Fibroblast of upper back skin (primary cell): Measurements from ENCODE around the gene CTCF.

Experiments used
- DNase-seq: peaks from one replicate; pipeline ENCODE4 v3.0.0-alpha.2; 2013

Gene CTCF

GRCh38 chr16:67534431-67534830, 27.9 kb upstream of the CTCF start:
- no peak for DNase-seq

DNA sequence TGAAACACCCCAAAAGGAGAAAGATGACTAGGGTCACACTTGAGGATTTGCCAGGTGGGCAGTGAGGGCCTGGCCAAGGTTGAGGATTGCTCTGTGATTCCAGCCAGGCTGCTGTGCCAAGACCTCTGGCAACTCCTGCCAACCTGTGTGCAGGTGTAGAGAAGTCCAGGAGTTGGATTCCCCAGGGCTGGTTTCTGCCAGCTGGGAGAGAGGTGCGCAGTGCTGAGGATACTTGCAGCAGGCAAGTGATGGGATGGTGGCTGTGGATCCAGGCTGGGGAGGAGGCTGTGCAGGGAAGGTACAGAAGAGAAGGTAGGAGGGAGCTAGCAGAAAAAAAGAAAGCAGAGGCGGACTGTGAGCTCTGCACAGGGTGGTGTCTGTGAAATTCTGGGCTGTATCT, 27.1 kb upstream of the CTCF start:
- no peak for DNase-seq

GRCh38 chr16:67537270-67537635, 25.1 kb upstream of the CTCF start:
- peak; percentile 40 for DNase-seq

GRCh38 chr16:67537636-67538591, 24.4 kb upstream of the CTCF start:
- no peak for DNase-seq

DNA sequence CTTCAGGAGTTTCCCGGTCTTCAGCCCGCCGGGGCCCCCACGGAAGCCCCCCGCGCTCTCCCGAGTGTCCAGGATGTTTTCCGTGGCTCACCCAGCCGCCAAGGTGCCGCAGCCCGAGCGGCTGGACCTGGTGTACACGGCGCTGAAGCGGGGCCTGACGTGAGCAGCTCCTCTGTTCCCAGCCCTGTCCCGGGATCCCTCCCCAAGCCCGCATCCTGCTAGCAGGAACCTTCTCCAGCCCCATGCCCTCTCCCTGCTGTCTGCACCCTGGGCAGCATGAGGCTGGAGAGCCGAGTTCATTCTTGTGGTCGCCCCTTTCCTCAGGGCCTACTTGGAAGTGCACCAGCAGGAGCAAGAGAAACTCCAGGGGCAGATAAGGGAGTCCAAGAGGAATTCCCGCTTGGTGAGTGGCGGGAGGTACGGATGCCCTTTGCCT, 23.6 kb upstream of the CTCF start:
- DNase-seq: peak; percentile 42

GRCh38 chr16:67539271-67539670, 23.1 kb upstream of the CTCF start:
- DNase-seq: no peak

- no peak for DNase-seq
These were observed 22.4 kb upstream of the CTCF start for GRCh38 chr16:67539691-67540635.

DNA sequence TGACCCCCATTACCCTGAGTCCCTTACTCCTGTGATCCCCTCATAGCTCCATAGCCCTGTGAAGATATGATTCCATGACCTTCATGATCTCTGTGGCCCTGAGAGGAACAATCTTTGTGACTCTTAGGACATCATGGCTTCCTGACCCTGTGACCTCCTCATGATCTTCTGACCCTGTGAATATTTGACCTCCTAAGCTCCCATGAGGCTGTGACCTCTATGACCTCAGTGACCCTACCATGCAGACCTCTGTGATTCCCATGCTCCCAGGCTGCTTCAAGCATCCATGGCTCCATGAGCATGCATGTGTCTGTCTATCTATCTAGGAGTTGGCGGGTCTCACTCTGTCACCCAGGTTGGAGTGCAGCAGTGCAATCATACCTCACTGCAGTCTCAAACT, 21.6 kb upstream of the CTCF start:
- no peak for DNase-seq

GRCh38 chr16:67541391-67542263, 20.7 kb upstream of the CTCF start:
- DNase-seq: no peak

GRCh38 chr16:67542464-67542863, 19.9 kb upstream of the CTCF start:
- peak; percentile 61 for DNase-seq

GRCh38 chr16:67543036-67543435, 19.3 kb upstream of the CTCF start:
- DNase-seq: no peak

GRCh38 chr16:67543582-67543981, 18.7 kb upstream of the CTCF start:
- no peak for DNase-seq

GRCh38 chr16:67544329-67544841, 17.9 kb upstream of the CTCF start:
- DNase-seq: no peak

- no peak for DNase-seq
These were observed 17.3 kb upstream of the CTCF start for GRCh38 chr16:67544844-67545664.

DNA sequence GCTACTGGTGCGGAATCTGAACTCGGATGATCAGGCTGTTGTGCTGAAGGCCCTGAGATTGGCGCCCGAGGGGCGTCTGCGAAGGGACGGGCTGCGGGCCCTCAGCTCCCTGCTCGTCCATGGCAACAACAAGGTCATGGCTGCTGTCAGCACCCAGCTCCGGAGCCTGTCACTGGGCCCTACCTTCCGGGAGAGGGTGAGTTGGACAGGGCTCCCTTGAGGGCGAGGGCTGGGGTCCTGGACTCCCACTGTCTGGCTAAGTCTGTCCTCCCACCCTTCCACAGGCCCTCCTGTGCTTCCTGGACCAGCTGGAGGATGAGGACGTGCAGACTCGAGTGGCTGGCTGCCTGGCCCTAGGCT, 16.7 kb upstream of the CTCF start:
- no peak for DNase-seq

GRCh38 chr16:67546091-67546501, 16.2 kb upstream of the CTCF start:
- DNase-seq: no peak

- DNase-seq: peak; percentile 55
These were observed 15.4 kb upstream of the CTCF start for GRCh38 chr16:67546761-67547422.

DNA sequence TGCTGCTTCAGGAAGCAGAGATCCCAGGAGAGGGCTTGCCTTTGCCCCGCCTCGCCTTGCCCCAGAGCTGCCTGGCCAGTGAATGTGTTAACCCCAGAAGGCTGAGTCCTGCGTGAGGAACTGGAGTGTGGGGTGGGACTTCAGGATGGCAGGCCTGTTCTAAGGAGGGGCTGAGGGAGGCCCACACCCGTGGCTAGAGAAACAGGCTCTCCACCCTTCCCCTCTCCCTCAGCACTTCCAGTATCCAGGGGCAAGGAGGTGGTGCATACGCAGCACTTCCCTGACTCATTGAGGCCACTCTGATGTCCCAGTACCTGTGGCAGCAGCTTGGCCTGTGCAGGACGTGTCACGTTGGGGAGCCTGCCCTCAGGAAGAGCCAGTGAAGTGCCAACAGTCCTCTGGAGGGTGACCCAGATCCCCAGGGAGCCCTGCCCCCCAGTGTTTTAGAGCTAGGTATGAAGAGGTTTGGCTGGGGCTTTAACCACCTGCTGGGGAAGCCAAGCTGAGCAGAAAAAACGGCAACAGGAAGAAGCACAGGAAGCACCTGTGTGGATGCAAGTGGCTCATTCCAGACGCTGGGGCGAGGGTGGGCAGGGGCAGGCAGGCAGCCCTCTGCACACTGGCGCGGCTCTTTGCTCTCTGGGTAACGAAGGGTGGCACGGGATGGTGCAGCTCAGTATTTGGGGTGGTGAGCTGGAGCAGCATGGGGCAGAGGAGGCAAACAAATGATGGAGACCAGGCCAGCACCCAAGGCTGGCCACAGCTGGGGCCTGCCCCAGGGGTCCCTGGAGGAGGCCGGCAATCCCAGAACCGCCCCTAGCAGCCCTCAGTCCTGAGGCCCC, 14.7 kb upstream of the CTCF start:
- DNase-seq: no peak

DNA sequence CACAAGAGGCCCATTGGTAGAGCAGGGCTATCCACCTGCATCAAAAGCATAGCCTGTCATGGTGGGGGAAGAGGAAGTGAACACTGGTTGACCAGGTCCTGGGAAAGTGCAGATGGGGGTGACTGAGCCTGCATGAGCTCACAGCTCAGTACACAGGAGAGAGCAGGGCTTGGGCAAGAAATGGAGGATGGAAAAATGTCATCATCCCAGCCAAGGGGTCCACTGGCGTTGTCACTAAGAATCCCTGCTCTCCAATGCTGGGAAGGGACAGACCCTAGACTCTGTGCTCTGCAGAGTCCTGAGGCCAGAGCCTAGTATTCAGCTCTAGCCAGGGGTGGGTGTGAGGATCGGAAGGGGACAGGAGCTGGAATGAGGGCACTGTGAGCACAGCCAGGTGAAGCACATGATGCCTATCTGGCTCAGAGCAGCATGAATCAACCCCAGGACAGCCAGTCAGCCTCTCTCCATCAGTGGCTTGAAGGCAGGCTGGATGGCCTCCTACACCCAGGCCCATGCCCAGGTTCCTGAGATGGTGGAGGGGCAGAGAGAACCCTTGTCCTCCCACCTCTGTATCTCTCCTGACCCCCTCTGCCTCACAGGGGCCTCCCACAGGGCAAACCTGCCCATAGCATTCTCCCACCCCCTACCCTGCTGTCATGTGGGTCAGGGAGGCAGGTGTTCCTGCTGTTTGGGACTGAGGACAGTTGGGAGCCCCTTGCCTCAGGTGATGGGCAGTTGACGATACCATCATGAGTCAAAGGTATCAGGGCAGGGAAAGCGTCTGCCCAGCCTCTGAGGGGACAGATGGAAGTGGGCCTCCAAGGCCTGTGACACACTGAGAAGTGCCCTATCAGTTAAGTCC, 13.8 kb upstream of the CTCF start:
- DNase-seq: no peak
